NCI-H2171 treated with DMSO at 0.1 percent for 48 hours (cell line): Measurements from ENCODE around the gene PTPRJ.

Source experiments
- DNase-seq: peaks from one replicate; lab custom pipeline; 2025; lab: John Stamatoyannopoulos, UW

The PTPRJ gene

DNA sequence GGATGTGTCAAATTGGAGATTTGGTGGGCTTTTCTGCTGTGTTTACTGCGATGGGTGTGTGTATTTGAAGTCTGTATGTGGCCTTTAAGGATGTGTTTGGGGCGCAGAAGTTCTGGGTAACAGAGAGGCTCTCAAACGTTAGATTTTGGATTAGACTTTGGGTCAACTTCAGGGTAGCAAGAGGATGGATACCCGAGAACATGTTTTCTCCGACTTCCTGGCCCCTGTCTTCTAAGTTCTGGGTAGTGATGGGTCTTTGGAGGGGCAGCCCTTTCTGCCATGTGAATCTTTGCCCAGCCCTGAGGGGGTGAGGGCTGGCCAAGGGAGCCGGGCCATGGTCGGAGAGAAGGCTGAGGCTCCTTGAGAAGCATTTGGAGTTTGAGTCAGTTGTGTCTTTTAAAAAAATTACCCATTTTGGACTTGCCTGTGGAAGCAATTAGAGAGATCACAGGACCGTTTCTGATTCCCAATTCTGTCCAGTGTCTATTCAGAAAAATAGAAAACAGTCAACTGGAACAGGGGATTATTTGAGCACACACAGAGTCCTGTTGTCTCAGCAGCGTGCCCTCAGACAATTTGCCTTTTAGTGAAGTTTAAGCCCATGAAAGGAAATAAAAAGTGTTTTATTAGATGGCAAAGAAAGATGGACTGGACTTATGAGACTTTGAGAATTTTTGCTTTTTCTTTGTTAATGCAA lies 114.4 kb downstream of the PTPRJ start:
- no peak for DNase-seq

DNA sequence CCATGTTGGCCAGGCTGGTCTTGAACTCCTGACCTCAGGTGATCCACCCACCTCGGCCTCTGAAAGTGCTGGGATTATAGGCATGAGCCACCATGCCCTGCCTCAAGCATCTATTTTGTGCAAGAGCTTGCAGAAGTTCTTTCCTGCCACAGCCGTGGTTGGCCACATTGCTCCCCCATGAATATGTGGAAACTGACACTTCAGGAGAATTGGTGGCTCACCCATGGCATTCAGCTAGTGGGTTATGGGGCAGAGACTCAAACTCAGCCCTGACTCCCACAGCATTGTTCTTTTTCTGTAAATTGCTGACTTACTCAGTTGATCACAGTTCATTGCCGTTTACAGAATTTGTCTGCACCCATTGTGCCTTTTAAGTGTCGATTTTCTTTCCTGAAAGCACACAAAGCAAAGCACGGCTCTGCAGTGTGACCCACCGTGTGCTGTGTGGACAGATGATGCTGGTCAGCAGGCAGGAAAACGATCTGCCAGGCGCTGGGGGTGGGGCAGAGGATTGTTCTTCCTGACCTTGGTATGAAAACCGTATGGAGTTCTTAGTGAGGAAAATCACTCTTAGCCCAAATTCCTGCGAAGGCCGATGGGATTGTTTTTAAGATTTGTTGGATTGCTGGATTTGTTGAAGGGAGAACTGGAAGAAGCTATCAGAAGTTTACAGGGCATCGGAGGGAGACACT lies 115.6 kb downstream of the PTPRJ start:
- no peak for DNase-seq

DNA sequence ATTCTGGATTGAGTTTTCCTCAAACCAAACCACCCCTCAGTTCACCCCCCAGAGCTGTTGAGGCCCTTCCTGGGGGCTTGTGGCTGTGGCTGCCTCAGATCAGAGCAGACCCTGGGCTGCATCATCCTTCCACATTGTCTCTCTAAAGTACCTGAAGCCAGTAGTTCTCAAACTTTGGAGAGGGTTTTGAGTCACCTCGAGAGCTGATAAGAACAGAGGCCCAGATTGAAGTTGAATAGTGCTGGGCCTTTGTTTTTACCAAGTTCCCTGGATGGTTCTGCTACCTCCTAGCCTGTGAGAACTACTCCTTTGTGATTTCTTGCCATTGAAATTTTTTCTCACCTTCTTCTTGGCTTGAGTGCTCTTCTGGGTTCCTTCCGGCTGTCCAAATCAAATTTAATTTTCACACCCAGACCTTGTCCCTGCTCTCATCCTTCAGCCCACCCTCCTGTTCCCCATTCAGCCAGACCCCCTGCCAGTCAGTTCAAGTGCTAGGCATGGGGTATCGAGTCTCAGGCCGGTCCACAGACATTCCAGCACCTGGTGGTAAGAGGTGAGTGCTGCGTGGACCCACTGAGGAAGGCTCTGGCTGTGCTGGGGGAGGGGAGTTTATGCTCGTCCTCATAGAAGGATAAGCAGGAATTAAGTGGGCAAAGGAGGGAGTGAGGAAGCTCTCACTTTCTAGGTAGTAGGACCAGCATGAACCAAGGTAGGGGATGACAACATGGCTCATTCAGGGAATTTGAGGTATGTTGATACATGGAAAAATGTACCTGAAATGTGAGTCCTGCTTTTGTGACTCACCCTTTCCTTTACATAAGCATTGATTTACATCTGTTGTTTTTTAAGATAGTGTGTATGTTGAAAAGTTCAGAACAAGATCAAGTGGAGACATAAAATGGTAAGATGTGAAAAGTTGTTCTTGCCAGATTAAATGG lies 116.5 kb downstream of the PTPRJ start:
- DNase-seq: no peak

DNA sequence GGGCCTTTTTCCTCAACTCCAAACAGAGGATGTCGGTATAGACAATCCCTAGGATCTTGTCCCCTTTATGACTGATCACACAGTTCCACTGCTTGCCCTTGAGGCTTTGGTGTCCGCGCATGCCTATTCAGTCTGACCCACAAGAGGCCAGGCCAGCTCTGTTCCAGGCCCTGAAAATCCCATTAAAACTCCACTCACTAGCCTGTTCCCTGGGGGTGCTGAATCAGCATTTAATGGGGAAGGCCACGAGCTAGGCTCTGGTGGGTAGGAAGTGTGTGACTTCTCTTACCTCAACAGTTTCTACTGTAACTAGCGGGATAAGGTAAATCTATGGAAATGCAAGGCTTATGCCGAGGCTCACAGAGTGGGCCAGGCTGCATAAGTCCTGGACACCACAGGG lies 117.7 kb downstream of the PTPRJ start:
- no peak for DNase-seq

DNA sequence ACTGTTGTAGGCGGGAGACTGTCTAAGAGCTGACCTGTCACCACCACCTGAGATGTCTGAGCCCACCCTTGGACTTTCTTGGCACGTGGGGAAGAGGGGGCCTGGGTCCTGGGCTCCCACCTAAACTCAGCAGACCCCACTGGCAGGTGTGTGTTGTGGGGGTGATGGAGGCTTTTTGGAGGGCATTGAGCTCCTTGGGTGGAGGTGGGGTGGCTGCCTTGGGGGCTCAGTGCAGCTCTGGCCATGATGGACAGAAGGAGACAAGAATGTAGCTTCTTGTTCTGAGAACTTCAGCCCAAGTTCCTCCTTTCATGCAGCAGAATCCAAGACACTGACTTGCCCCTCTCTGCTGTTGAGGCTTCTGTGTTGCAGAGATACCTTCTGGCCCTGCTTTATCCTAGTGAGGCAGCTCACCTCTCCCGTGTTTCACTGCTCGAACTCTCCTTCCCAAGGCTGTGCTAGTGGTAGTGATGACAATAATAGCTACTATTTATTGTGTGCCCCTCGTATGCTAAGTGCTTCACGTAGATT lies 119.6 kb downstream of the PTPRJ start:
- DNase-seq: no peak

DNA sequence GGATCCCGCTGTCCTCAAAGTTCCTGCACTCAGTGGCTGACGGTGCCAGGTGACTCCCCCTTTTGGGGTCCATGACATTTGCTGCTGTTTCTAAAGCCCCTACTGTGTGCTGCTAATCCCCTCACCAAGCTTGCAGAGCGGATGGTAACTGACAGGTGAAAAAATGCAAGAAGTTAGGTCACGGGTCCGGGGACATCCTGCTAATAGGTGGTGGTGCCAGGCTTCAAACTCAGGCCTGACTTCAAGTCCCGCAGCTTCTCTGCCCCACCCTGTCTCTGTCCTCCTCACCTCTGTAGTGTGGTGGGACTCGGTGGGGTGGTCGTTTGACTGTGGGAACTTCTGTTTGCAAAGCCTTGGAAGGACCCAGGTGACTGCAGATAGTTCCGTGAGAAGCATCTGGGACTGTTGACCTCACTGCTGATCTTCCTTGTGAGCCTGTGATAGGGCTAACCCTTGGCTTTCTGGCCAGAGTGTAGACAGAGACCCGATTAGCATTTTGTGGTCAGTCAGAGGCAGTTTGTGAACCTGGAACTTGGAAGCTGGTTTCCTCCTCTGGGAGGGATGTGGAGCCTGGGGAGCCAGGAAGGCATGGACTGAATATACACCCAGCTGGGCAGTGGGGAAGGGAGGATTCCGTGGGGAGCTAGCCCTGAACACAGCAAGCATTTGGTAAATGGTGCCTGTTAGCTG lies 120.8 kb downstream of the PTPRJ start:
- no peak for DNase-seq

DNA sequence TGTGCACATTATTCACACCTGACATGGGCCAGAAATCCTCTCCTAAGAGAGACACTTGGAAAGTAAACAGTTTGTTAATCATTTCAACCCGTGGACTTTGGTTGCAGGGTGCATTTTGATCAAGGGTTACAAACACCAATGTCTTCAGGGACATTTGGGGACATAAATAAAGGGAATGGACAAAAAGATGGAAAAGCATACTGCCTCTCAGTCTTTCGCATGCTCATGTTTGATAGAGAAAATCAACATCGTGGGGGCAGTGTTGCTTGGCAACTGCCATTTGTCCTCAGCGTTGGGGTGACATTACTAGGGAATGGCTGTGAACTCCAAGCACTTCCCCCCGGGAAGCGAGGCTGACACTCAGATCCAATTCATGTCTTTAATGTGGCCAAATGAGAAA lies 121.6 kb downstream of the PTPRJ start:
- no peak for DNase-seq

DNA sequence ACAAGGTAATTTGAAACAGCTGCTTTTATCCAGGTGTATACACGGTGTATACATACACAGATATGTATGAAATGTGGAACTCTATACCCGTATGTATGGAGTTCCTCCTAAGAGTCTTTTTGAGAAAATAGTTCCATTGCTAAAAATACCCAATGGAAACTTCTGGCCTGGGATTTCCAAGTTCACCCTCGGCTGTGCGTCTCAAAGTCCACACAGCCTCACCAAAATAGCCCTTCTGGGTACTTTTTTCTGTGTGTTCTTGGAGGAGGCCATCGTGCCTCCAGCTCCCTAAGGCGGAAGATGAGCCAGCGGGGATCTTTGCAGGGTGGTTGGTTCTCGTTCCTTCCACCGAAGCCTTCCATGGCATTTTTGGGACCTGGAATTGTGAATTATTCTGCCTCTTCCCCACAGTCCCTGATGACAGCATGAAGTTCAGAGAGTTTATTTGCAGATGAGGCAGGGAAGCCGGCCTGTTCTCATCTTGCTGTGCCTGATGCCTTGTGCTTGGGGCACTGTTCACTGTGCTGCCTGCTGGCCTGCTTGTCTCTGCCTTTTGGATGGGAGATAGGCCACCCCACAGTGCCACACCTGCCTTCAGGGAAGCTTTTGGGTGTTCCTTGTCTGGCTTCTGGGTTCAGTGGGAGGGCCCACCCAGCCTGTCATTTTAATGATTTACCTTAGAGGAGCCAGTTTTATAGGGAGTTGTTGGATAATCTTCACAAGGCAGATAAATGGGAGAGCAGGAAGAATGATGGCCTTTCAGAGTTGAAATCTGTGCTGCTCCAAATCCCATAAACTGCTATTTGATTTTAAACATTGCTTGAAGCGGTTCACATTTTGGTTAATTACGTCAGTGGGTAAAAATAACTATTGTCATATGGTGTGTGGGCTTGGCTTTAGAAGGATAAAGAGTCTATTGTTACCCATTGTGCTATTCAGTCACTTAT lies 123.5 kb downstream of the PTPRJ start:
- no peak for DNase-seq

DNA sequence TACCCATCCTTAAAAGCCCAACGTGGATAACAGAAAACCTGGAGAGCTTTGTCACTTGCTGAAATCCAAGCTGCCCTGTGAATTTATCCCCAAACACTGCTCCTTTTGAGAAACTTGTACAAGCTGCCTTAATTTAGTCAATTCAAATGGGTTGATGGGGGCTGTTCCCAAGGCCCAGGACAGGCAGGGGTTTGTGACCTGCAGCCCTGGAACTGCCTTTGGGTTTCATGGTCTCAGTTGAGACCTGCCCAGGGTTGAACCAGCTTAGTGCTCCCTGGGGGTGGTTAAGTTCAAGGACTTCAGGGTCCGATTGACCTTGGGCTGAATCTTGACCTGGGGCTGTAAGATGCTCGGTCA lies 124.2 kb downstream of the PTPRJ start:
- DNase-seq: no peak

DNA sequence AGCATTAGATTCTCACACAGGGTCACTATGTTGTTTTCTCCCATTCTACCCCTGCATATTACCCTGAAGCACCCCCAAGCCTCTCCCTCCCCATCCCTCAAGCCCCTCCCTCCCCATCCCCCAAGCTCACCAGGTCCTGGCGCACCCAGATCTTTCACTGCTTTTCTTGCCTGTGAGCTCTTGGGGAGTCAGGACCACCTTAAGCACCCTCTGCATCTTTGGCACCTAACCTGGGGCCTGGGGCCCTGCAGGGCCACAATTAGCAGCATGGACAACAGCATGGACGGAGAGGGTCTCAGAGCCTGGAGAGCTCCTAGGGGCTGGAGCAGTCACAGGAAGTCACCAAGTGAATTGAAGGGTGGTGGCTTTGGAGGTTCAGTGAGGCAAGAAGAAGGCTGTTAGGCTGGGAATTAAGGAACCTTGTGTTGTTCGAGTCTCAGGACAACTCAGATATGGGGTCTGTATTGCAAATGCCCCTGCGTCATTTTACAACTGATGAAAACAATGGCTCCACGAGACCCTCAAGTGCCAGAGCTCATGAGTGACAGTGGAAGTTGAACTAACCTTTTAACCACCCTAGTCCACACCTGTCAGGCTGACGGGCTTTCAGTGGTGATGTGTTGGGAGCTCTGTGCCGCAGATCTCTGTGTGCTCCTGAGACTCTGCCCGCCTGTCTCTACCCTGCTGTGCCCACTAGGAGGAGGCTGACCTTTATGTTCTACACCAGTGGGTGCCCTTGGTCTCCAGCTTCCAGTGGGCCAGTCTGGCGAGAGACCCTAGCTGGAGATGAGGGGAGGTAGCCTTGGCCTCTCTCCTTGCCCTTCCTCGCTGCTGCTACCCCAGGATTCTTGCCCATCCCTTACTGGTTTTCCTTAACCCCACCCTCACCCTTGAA lies 125.0 kb downstream of the PTPRJ start:
- no peak for DNase-seq

DNA sequence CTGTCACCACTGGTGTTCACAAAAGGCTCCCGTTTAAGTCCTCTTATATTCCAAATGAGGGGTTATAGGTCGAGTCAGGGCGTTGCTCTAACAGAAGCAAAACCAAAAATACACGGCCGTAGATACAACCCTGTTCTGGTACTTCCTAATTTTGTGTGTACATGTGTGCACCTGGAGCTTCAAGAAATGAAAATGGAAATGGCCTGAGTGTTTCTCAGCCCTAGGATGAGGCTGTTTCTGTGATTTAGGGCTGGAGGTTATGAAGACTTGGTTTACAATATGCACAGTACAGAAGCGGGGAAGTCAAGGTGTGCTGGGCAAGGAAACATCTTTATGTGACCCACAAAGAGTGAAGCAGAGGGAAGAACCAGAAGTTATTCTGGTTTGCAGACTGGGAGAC lies 125.8 kb downstream of the PTPRJ start:
- no peak for DNase-seq

DNA sequence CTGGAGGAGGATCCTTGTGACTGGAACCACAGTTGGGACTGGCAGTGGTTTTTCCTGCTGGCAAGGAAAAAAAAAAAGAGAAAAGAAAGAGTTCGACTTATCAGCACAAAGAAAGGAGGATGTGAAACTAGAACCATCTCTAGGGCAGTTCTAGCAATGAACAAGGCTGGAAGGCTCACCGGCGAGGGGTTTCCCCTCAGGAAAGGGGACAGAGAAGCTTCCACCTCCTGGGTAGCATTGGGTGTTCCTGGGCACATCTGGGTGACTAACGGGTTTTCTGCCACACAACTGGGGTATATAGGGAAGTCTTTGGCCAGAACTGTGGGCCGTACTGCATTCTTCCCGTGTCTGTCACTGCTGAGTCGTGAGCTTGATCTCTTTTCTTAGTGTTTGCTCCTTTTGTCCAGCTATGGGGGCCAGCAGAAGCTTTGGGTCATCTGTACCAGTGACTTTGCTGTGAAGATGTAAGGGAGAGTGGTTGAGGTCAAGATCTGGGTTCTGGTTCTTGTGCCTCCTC lies 126.9 kb downstream of the PTPRJ start:
- no peak for DNase-seq

DNA sequence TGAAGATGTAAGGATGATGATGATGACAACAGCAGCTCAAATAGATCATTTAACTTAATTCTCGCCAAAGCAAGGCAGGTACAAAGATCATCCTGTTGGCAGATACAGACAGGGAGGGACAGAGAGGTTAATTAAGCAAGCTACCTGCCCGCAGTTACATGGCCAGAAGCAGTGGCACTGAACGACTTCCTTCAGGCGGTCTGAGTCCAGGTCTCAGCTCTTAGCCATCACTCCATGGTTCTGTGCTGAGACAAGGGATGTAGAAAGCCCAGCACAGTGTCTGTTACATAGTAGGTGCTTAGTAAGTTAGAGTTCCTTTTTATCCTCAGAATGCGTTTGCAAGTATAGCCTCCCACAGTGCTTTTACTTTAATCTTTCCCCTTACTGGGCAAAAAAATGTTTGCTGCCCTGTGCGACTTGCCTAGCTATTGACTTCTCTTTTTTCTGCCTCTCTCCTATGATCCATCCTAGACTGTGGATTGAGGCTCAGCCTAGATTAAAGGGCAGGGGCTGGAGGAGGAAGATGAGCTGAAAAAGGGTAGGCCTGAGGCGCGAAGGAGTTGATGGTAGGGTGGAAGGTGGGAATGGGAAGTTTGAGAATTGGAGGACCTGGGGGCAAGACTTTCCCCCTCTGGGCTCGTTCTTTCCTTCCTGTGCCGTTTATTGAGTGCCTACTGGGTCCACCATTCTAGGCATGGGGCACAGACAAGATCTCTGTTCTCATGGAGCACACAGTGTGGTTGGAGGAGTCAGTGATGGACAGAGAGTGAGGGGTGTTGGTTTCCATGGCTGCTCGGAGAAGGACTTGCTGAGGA lies 128.1 kb downstream of the PTPRJ start:
- DNase-seq: no peak

DNA sequence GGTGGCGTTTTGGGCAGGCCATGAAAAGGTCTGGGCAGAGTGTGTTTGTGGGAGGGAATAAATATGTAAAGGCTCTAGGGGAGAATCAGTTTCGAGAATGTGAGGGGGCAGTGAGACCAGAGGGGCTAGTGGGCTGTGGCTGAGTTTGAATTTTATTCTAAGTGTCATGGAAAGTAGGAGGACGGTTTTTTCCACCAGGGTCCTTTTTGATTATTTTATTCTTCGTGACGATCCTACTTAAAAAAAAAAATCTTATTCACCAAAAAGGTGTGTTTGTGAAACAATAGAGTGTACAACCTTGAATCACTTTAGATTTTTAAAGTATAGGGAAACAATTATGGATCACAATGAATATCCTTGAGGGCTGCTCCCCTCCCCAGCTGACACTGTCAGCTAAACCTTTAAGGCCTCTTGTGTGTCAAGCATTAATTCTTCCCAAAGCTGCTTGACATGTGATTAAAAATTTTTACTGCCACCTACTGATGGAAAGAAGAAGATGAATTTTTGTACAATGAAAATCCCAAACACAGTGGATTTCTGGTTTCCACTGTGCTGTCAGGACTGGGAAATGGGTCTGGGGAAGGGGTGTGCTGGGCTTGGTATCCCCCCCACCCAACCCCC lies 128.8 kb downstream of the PTPRJ start:
- peak; percentile 73 for DNase-seq

DNA sequence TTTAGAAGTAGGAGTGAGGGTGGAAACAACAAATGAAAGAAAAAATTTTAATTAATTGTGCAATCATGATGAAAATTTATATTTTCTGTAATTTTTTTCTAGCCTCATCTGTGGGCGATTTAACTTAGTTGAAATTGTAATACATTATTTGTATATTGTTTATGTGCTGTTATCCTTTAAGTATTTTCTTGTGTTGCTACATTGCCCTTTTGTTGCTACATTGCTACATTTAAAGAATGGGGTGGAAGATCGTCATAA lies 130.1 kb downstream of the PTPRJ start:
- no peak for DNase-seq

DNA sequence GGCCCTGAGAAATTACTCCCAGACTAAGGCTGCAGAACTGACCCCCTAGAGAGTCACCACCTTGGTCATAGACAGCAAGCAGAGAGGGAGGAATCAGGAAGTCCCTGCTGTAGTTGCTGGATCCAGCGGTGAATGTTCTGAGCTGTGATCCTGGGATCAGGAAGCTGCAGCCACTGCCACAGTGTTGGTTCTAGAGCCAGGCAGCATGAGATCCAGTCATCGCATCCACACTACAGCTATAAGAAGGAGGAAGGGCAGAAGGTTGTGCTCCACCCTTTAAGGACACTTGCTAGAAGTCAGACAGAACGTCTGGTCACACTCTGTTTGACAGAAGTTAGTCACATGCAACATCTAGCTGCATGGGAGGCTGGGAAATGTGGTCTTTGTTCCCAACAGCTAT lies 131.5 kb downstream of the PTPRJ start:
- no peak for DNase-seq

DNA sequence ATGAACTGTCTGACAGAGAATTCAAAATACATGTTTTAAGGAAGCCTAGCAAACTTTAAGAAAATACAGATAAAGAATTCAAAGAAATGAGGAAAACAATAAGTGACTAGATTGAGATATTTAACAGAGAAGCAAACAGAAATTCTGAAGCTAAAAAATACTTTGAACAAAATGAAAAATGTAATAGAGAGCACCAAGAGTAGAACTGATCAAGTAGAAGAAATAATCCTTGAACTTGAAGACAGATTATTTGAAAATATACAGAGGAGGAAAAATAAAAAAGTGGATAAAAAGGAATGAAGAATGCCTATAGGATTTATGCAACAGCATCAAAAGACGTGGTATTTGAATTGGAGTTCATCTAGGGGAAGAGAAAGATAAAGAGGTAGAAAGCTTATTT lies 134.4 kb downstream of the PTPRJ start:
- peak; percentile 9 for DNase-seq

DNA sequence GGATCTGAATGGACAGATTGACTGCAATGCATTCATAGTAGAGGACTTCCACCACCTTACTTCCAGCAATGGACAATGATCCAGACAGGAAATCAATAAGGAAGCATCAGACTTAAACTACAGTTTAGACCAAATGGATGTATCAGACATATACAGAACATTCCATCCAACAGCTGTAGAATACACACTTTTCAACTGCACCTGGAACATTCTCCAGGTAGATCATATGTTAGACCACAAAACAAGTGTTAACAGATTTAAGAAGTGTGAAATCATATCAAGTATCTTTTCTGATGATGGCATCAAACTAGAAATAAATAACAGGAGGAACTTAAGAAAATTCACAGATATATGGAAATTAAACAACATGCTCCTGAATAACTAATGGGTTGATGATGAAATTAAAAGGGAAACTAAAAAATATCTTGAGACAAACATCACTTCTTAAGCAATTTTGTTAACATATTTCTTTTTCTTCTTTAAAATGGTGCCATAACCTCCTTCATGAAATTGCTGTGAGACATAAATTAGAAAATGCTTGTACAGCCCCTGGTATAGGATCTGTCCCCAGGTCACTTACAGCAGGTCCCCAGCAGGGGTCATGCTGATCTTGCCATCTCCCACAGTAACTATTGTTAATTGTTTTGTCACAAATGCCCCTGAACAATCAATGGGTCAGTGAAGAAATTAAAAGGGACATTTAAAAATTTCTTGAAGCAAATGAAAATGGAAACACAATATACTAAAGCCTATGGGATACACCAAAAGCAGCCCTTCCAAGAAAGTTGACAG lies 136.3 kb downstream of the PTPRJ start:
- DNase-seq: peak; percentile 15
